Neural progenitor cell (in vitro differentiated cells): ENCODE measurements around the gene SND1.

Source experiments
- CTCF ChIP-seq: fragments of 200-600 bp; sonication (generic); IDR thresholded peaks from 2 replicates; pipeline ENCODE4 v1.5.1; 2017; ENCODE audit warnings: antibody characterized with exemption, mild to moderate bottlenecking
- EZH2 ChIP-seq: fragments of 200-600 bp; sonication (generic); IDR thresholded peaks from 2 replicates; pipeline ENCODE4 v1.6.1; 2017; ENCODE audit warnings: antibody characterized with exemption, mild to moderate bottlenecking, moderate library complexity
- EZH2phosphoT487 ChIP-seq: fragments of 200-600 bp; sonication (generic); IDR thresholded peaks from 2 replicates; pipeline ENCODE4 v1.6.1; 2017; ENCODE audit warnings: antibody characterized with exemption

- no peak for TF ChIP-seq CTCF
- TF ChIP-seq EZH2phosphoT487, result no peak
- TF ChIP-seq EZH2, result no peak
Measured at GRCh38 chr7:128014811-128015210, 362.8 kb downstream of the SND1 start.
